ENCODE data around the gene PSMC3. TPM values are rescaled to one million over a fixed set of nuclear protein-coding genes. Genes with fewer than 3 reads are reported as not detected.

Gene PSMC3
- total and polyA plus RNA-seq, 2 of the 13 experiments (the other 11 are each of a cell fraction or from before 2014, with no cell fraction given), result 75.8 to 214 TPM

- Histone ChIP-seq H3K27me3 (ENCODE audit: control insufficient read depth in 1 of 2, insufficient read depth in 2 of 2, low read length in 2 of 2) (no peaks in the 10 kb centered on the region; a peak in 1 of 5 replicates), H3K27ac (ENCODE audit: extremely low read length, insufficient read depth, low read length) (no peak overlapping the region), H4K20me1 (ENCODE audit: insufficient read depth, low read length) (no peaks in the 10 kb centered on the region), H3K36me3 (replicated peaks in 1 of 2; ENCODE audit: control insufficient read depth in 1 of 2, insufficient read depth in 2 of 2, low read length in 2 of 2) (peaks cover 10 to 13% of the 10 kb centered on the region in 2 experiments; a peak in 4 of 5 replicates), H3K9me3 (ENCODE audit: low read length) (no peaks in the 10 kb centered on the region), H3K4me2 (ENCODE audit: low read depth, low read length) (no peak overlapping the region), H2AFZ (ENCODE audit: low read length) (no peak overlapping the region), H3K9ac (ENCODE audit: insufficient read depth, low read depth, low read length) (no peak overlapping the region), H3K4me1 (ENCODE audit: insufficient read depth, low read length) (peaks cover 14% of the 10 kb centered on the region), H3K4me3 (replicated peaks in 1 of 3; ENCODE audit: insufficient read depth in 1 of 3, low read depth in 2 of 3, low read length in 3 of 3) (no peak overlapping the region), H3K79me2 (ENCODE audit: insufficient read depth, low read length) (peaks cover 9% of the 10 kb centered on the region)
- 96% methylated on average over 9 of the region's 13 CpGs for WGBS (ENCODE audit: low lambda C conversion rate)
- CTCF ChIA-PET (ENCODE audit: low intra/inter-chr PET ratio, low total read pairs), result no interaction called here
- POLR2A ChIA-PET, result no interaction called here
- no peak for DNase-seq (ENCODE audit: low spot score)
- BruUV-seq (replicated peaks), result no TSS peak
- FAIRE-seq, result no peak
- intact Hi-C loops (cut with micrococcal nuclease; ENCODE audit: unreplicated experiment), result no loop called here
- in situ Hi-C loops (cut with HindIII; ENCODE audit: extremely low pct_ligation_motif_present, low pct_unique_long_range_greater_than_20kb), result no loop called here
- no peak for ATAC-seq
- no peak for TF ChIP-seq NBN (conservative IDR thresholded peaks at IDR 0.05)
- no peak for TF ChIP-seq ZSCAN22 (CRISPR knock-in tag; IDR thresholded peaks at IDR 0.05)
- no peak for TF ChIP-seq SIX1 (CRISPR knock-in tag; IDR thresholded peaks at IDR 0.05; ENCODE audit: borderline replicate concordance)
- no peak for TF ChIP-seq KIAA2018 (CRISPR knock-in tag; IDR thresholded peaks at IDR 0.05; ENCODE audit: borderline replicate concordance)
- no peak for TF ChIP-seq GABPB1 (CRISPR knock-in tag; IDR thresholded peaks at IDR 0.05)
- no peak for TF ChIP-seq IRX3 (CRISPR knock-in tag; IDR thresholded peaks at IDR 0.05; ENCODE audit: borderline replicate concordance, low read depth)
- TF ChIP-seq ZNF274 (CRISPR knock-in tag; IDR thresholded peaks at IDR 0.05), result no peak
- TF ChIP-seq CCDC6 (CRISPR knock-in tag; IDR thresholded peaks at IDR 0.05), result no peak
- TF ChIP-seq IRF1 (CRISPR knock-in tag; IDR thresholded peaks at IDR 0.05; ENCODE audit: low read depth), result no peak
- TF ChIP-seq SNAPC4 (CRISPR knock-in tag; IDR thresholded peaks at IDR 0.05), result no peak
- no peak for TF ChIP-seq NAIF1 (CRISPR knock-in tag; IDR thresholded peaks at IDR 0.05; ENCODE audit: borderline replicate concordance)
Measured at GRCh38 chr11:47413351-47413750, 12.9 kb downstream of the PSMC3 start.
